Kidney epithelial cell (primary cell): ENCODE data around the gene WDR90. TPM values are rescaled to one million over a fixed set of nuclear protein-coding genes. Genes with fewer than 3 reads are reported as not detected.

Experiments used
- DNase-seq: peaks from one replicate; pipeline ENCODE4 v3.0.0-alpha.2; 2010; ENCODE audit warnings: low read depth
- H3K27me3 ChIP-seq: 2 replicates; pipeline ENCODE4 v1.6.0; 2011; ENCODE audit warnings: low read length; ENCODE audit not compliant: control insufficient read depth, insufficient read depth
- H3K36me3 ChIP-seq: 2 replicates; pipeline ENCODE4 v1.5.1; 2011; ENCODE audit warnings: low read length; ENCODE audit not compliant: control insufficient read depth, insufficient read depth
- H3K4me3 ChIP-seq: 2 replicates; pipeline ENCODE4 v1.5.1; 2011; ENCODE audit warnings: low read depth, mild to moderate bottlenecking, control low read depth, low read length
- CTCF ChIP-seq: IDR thresholded peaks from 2 replicates; pipeline ENCODE4 v1.5.1; 2011; ENCODE audit warnings: mild to moderate bottlenecking, moderate library complexity, low read length, control low read depth, inconsistent platforms; ENCODE audit not compliant: insufficient read depth, poor library complexity, severe bottlenecking
- total RNA-seq: library from RNA; depleted of rRNA; stranded (reverse); fragments of >200 nt; gene quantifications from 2 replicates; pipeline ENCODE4 v1.2.3, GENCODE V29; 2015

The WDR90 gene
- total RNA-seq, 1 donor from 2014 or later = 17.0 TPM

- H3K27me3 ChIP-seq = no peaks in the 10 kb centered on the region
- no peak for TF ChIP-seq CTCF
- H3K36me3 ChIP-seq = no peaks in the 10 kb centered on the region
- DNase-seq = no peak
- no peak overlapping the region for H3K4me3 ChIP-seq
Measured at GRCh38 chr16:659618-660017, 10.5 kb downstream of the WDR90 start.

- Histone ChIP-seq H3K4me3 (no peak overlapping the region), H3K36me3 (no peaks in the 10 kb centered on the region), H3K27me3 (no peaks in the 10 kb centered on the region)
- TF ChIP-seq CTCF = no peak
- no peak for DNase-seq
Measured at GRCh38 chr16:660132-660458, 10.9 kb downstream of the WDR90 start.

- no peaks in the 10 kb centered on the region for H3K27me3 ChIP-seq
- H3K36me3 ChIP-seq = no peaks in the 10 kb centered on the region
- no peak overlapping the region for H3K4me3 ChIP-seq
- peak; percentile 55 for TF ChIP-seq CTCF
- no peak for DNase-seq
Measured at GRCh38 chr16:660459-661183, 11.5 kb downstream of the WDR90 start.

- no peak for TF ChIP-seq CTCF
- DNase-seq = no peak
- Histone ChIP-seq H3K27me3 (no peaks in the 10 kb centered on the region), H3K36me3 (no peaks in the 10 kb centered on the region), H3K4me3 (no peak overlapping the region)
Measured at GRCh38 chr16:661184-661821, 12.1 kb downstream of the WDR90 start.

- TF ChIP-seq CTCF = no peak
- no peak for DNase-seq
- H3K27me3 ChIP-seq = no peaks in the 10 kb centered on the region
- H3K36me3 ChIP-seq = no peaks in the 10 kb centered on the region
- no peak overlapping the region for H3K4me3 ChIP-seq
Measured at GRCh38 chr16:662095-662494, 12.9 kb downstream of the WDR90 start.

- DNase-seq = no peak
- H3K36me3 ChIP-seq = no peaks in the 10 kb centered on the region
- TF ChIP-seq CTCF = no peak
- H3K4me3 ChIP-seq = no peak overlapping the region
- H3K27me3 ChIP-seq = no peaks in the 10 kb centered on the region
Measured at GRCh38 chr16:662597-662996, 13.4 kb downstream of the WDR90 start.
